OCI-LY3 (cell line): ENCODE results near the gene PALLD.

Source experiments
- EZH2phosphoT487 ChIP-seq: fragments of 200-600 bp; shearing (Covaris generic); IDR thresholded peaks from 2 replicates; pipeline ENCODE4 v1.6.1; 2018; ENCODE audit warnings: antibody characterized with exemption, mixed run types, low read depth
- TF ChIP-seq, protein P1 (sequence below): fragments of 200-600, 300-600 bp; sonication (generic); IDR thresholded peaks from 2 replicates; pipeline ENCODE4 v1.5.1; 2014; ENCODE audit warnings: antibody characterized with exemption, low read length, low read depth

DNA sequence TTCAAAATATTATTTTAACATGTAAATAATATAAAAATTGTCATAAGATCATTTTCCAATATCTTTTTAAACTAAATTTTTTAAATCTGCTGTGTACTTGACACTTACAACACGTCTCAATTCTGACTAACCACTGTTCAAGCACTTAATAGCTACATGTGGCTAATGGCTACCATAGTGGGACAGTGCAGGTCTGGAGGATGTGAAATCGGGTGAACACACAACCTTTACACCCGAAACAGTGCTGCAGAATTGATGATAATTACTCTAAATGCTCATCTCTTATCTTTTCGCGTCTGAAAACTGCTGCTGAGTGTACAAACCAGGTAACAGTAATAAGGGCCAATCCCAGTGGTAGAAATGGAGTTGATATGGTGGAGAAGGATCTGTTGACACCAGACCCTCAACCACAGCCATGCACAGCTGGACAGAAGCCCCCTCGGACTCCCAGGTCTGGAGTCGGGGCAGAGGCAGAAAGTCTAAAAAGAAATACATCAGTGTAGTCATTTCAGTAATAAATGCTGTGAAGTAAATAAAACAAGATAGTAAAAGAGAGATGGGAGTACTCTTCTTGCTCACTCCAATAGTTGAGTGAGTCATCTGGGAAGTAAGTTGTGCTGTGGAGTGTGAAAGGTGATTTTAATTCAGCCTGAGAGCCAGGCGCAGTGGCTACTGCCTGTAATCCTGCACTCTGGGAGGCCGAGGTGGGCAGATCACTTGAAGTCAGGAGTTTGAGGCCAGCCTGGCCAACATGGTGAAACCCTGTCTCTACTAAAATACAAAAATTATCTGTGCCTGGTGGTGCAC is 363.2 kb downstream of the PALLD start:
- TF ChIP-seq, protein P1, sequence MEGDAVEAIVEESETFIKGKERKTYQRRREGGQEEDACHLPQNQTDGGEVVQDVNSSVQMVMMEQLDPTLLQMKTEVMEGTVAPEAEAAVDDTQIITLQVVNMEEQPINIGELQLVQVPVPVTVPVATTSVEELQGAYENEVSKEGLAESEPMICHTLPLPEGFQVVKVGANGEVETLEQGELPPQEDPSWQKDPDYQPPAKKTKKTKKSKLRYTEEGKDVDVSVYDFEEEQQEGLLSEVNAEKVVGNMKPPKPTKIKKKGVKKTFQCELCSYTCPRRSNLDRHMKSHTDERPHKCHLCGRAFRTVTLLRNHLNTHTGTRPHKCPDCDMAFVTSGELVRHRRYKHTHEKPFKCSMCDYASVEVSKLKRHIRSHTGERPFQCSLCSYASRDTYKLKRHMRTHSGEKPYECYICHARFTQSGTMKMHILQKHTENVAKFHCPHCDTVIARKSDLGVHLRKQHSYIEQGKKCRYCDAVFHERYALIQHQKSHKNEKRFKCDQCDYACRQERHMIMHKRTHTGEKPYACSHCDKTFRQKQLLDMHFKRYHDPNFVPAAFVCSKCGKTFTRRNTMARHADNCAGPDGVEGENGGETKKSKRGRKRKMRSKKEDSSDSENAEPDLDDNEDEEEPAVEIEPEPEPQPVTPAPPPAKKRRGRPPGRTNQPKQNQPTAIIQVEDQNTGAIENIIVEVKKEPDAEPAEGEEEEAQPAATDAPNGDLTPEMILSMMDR, result no peak
- TF ChIP-seq EZH2phosphoT487, result 0 out of 2 replicates have a peak, but pooled peaks have one; percentile 41
